ENCODE results near the gene SORCS2. TPM values are rescaled to one million over a fixed set of nuclear protein-coding genes. Genes with fewer than 3 reads are reported as not detected.

SORCS2 gene
- total and polyA plus RNA-seq, 4 donors: 2.2 to 7.7 (median 2.5) TPM

DNA sequence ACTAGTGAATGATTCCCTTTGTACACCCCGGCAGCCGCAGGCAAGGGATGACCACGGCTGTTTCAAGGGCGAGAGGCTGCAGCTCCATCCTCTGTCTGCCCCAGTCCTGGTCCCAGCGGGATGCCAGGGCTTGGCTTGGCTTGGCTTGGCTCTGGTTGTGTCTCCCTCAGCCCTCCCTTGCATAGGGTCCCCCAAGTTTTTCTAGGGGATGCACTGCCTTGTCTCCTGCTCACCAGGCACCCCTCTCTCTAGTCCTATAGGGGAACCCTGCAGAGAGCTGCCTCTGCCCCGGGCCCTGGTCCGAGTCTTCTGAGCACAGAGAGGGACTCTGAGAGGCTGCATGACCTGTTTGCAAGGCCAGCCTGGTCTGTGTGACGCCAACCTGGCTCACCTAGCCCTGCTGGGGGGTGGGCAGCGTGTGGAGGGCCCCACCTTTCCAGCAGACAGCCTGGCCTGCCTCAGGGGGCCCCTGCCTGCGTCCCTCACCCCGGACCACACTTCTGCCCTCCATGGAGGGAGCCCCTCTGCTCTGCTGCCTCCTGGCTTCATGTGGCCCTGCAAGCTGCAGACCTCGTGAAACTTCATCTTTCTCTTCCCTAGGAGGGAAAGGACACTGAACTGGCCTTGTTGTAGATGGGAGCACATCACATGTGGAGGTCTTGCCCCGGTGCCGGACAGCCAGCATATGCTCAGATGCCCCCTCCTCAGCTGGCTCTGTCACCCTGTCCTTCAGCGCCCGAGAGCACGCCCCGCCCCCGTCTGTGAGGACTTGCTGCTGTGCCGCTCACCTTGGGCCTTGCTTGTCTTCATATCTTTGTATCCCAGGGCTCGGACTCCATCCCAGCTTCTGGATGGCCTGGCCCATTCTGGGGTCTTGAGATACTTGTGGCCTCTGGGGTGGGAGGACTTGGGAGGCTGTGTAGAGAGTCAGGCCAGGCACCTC lies 16.4 kb downstream of the SORCS2 start:
- Histone ChIP-seq H3K9me3 (ENCODE audit: control insufficient read depth in 4 of 4, insufficient read depth in 3 of 4, low read length in 3 of 4) (no peaks in the 10 kb centered on the region), H3K36me3 (ENCODE audit: control insufficient read depth in 4 of 4, insufficient read depth in 4 of 4, low read length in 4 of 4) (no peaks in the 10 kb centered on the region), H3K4me3 (no peak overlapping the region), H3K27ac (ENCODE audit: low read depth in 1 of 2, low read length in 1 of 2) (no peak overlapping the region), H3K4me1 (ENCODE audit: control insufficient read depth in 5 of 5, insufficient read depth in 5 of 5, low read length in 5 of 5) (peaks cover 0 to 22% (median 7%) of the 10 kb centered on the region in 5 donors), H3K27me3 (ENCODE audit: control insufficient read depth in 3 of 3, insufficient read depth in 3 of 3, low read length in 2 of 3) (no peaks in the 10 kb centered on the region), H3K9ac (ENCODE audit: insufficient read depth in 1 of 2, low read length in 2 of 2) (no peak overlapping the region)
- no peak for ATAC-seq (ENCODE audit: insufficient read depth, low FRiP score)
- WGBS, 2 donors: 82 to 87% methylated on average over 21 of the region's 21 CpGs
- DNase-seq: no peak
- TF ChIP-seq, protein P1, sequence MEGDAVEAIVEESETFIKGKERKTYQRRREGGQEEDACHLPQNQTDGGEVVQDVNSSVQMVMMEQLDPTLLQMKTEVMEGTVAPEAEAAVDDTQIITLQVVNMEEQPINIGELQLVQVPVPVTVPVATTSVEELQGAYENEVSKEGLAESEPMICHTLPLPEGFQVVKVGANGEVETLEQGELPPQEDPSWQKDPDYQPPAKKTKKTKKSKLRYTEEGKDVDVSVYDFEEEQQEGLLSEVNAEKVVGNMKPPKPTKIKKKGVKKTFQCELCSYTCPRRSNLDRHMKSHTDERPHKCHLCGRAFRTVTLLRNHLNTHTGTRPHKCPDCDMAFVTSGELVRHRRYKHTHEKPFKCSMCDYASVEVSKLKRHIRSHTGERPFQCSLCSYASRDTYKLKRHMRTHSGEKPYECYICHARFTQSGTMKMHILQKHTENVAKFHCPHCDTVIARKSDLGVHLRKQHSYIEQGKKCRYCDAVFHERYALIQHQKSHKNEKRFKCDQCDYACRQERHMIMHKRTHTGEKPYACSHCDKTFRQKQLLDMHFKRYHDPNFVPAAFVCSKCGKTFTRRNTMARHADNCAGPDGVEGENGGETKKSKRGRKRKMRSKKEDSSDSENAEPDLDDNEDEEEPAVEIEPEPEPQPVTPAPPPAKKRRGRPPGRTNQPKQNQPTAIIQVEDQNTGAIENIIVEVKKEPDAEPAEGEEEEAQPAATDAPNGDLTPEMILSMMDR (IDR thresholded peaks at IDR 0.05; ENCODE audit: control extremely low read depth, extremely low read depth): no peak

GRCh38 chr4:7209699-7210098 lies 17.4 kb downstream of the SORCS2 start:
- DNase-seq: peak in 1 of 3 donors; percentile 16
- H3K27me3 ChIP-seq (ENCODE audit: control insufficient read depth in 3 of 3, insufficient read depth in 3 of 3, low read length in 2 of 3): no peaks in the 10 kb centered on the region
- WGBS, 2 donors: 81 to 90% methylated on average over 9 of the region's 9 CpGs
- no peak overlapping the region for H3K9ac ChIP-seq (ENCODE audit: insufficient read depth in 1 of 2, low read length in 2 of 2)
- H3K36me3 ChIP-seq (ENCODE audit: control insufficient read depth in 4 of 4, insufficient read depth in 4 of 4, low read length in 4 of 4): no peaks in the 10 kb centered on the region
- no peak for ATAC-seq (ENCODE audit: insufficient read depth, low FRiP score)
- peaks cover 0 to 22% (median 7%) of the 10 kb centered on the region in 5 donors for H3K4me1 ChIP-seq (ENCODE audit: control insufficient read depth in 5 of 5, insufficient read depth in 5 of 5, low read length in 5 of 5)
- TF ChIP-seq, protein P1 (IDR thresholded peaks at IDR 0.05; ENCODE audit: control extremely low read depth, extremely low read depth): no peak
- no peak overlapping the region for H3K27ac ChIP-seq (ENCODE audit: low read depth in 1 of 2, low read length in 1 of 2)
- no peak overlapping the region for H3K4me3 ChIP-seq
- H3K9me3 ChIP-seq (ENCODE audit: control insufficient read depth in 4 of 4, insufficient read depth in 3 of 4, low read length in 3 of 4): peaks cover 0 to 6% (median 2%) of the 10 kb centered on the region in 4 donors

- no peak for DNase-seq
- no peak overlapping the region for H3K9ac ChIP-seq (ENCODE audit: insufficient read depth in 1 of 2, low read length in 2 of 2)
- no peaks in the 10 kb centered on the region for H3K27me3 ChIP-seq (ENCODE audit: control insufficient read depth in 3 of 3, insufficient read depth in 3 of 3, low read length in 2 of 3)
- TF ChIP-seq, protein P1 (IDR thresholded peaks at IDR 0.05; ENCODE audit: control extremely low read depth, extremely low read depth): no peak
- H3K36me3 ChIP-seq (ENCODE audit: control insufficient read depth in 4 of 4, insufficient read depth in 4 of 4, low read length in 4 of 4): no peaks in the 10 kb centered on the region
- no peak overlapping the region for H3K27ac ChIP-seq (ENCODE audit: low read depth in 1 of 2, low read length in 1 of 2)
- WGBS, 2 donors: 76 to 85% methylated on average over 4 of the region's 4 CpGs
- peaks cover 0 to 22% (median 7%) of the 10 kb centered on the region in 5 donors for H3K4me1 ChIP-seq (ENCODE audit: control insufficient read depth in 5 of 5, insufficient read depth in 5 of 5, low read length in 5 of 5)
- peak; percentile 45 for ATAC-seq (ENCODE audit: insufficient read depth, low FRiP score)
- peaks cover 0 to 6% (median 2%) of the 10 kb centered on the region in 4 donors for H3K9me3 ChIP-seq (ENCODE audit: control insufficient read depth in 4 of 4, insufficient read depth in 3 of 4, low read length in 3 of 4)
- H3K4me3 ChIP-seq: no peak overlapping the region
Measured at GRCh38 chr4:7210824-7211223, 18.5 kb downstream of the SORCS2 start.
